A549 (cell line): ENCODE results near the gene SCGB3A2.

ENCODE experiments used
- EHMT2 ChIP-seq: fragments of 200-600 bp; sonication (generic); IDR thresholded peaks from 2 replicates; pipeline ENCODE4 v1.6.1; 2016; ENCODE audit warnings: antibody characterized with exemption, low read depth, mild to moderate bottlenecking, moderate library complexity
- HDAC2 ChIP-seq: fragments of 200-600 bp; sonication (generic); IDR thresholded peaks from 2 replicates; pipeline ENCODE4 v1.6.1; 2016
- HOXA7 ChIP-seq: fragments of 250-450 bp; sonication (Bioruptor Pico); IDR thresholded peaks from 2 replicates; pipeline ENCODE4 v1.5.0; 2020; ENCODE audit warnings: mild to moderate bottlenecking, moderate library complexity
- MAFK ChIP-seq: fragments of 450-650 bp; IDR thresholded peaks from 2 replicates; pipeline ENCODE4 v1.6.1; 2014; ENCODE audit not compliant: partially characterized antibody
- NPAS2 ChIP-seq: fragments of 250-450 bp; sonication (Bioruptor Pico); IDR thresholded peaks from 2 replicates; pipeline ENCODE4 v1.8.0; 2022; ENCODE audit warnings: mild to moderate bottlenecking, moderate library complexity, borderline replicate concordance
- NR3C1 ChIP-seq: fragments of >200 bp; sonication (Bioruptor Twin); formaldehyde crosslinking; IDR thresholded peaks from 3 replicates; pipeline ENCODE4 v1.6.1; 2017
- PHF8 ChIP-seq: fragments of 200-600 bp; sonication (generic); IDR thresholded peaks from 2 replicates; pipeline ENCODE4 v1.6.1; 2016; ENCODE audit warnings: low read depth, mild to moderate bottlenecking, antibody characterized with exemption, moderate library complexity, borderline replicate concordance
- POLR2A ChIP-seq: IDR thresholded peaks from 2 replicates; pipeline ENCODE4 v1.6.1; 2012; ENCODE audit warnings: mild to moderate bottlenecking, low read length
- RCOR1 ChIP-seq: fragments of 150-350 bp; IDR thresholded peaks from 2 replicates; pipeline ENCODE4 v1.6.1; 2014; ENCODE audit warnings: antibody characterized with exemption, low read length, low read depth
- REST ChIP-seq: fragments of 200-600 bp; sonication (generic); IDR thresholded peaks from 2 replicates; pipeline ENCODE4 v1.6.1; 2016; ENCODE audit warnings: antibody characterized with exemption, mild to moderate bottlenecking, moderate library complexity
- TF ChIP-seq, protein P1 (sequence below): fragments of >200 bp; sonication (Bioruptor Twin); formaldehyde crosslinking; IDR thresholded peaks from 3 replicates; pipeline ENCODE4 v1.5.1; 2016
- TF ChIP-seq, protein P2 (sequence below): IDR thresholded peaks from 2 replicates; pipeline ENCODE4 v1.6.1; 2012
- TF ChIP-seq, protein P3 (sequence below): IDR thresholded peaks from 2 replicates; pipeline ENCODE4 v1.6.1; 2012

- TF ChIP-seq, protein P1, sequence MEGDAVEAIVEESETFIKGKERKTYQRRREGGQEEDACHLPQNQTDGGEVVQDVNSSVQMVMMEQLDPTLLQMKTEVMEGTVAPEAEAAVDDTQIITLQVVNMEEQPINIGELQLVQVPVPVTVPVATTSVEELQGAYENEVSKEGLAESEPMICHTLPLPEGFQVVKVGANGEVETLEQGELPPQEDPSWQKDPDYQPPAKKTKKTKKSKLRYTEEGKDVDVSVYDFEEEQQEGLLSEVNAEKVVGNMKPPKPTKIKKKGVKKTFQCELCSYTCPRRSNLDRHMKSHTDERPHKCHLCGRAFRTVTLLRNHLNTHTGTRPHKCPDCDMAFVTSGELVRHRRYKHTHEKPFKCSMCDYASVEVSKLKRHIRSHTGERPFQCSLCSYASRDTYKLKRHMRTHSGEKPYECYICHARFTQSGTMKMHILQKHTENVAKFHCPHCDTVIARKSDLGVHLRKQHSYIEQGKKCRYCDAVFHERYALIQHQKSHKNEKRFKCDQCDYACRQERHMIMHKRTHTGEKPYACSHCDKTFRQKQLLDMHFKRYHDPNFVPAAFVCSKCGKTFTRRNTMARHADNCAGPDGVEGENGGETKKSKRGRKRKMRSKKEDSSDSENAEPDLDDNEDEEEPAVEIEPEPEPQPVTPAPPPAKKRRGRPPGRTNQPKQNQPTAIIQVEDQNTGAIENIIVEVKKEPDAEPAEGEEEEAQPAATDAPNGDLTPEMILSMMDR = no peak
- no peak for TF ChIP-seq PHF8
- TF ChIP-seq, protein P2, sequence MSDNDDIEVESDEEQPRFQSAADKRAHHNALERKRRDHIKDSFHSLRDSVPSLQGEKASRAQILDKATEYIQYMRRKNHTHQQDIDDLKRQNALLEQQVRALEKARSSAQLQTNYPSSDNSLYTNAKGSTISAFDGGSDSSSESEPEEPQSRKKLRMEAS = no peak
- no peak for TF ChIP-seq EHMT2
- no peak for TF ChIP-seq HDAC2
- TF ChIP-seq HOXA7 (CRISPR knock-in tag) = no peak
- TF ChIP-seq POLR2A = no peak
- no peak for TF ChIP-seq NPAS2
- no peak for TF ChIP-seq NR3C1
- TF ChIP-seq REST = no peak
- no peak for TF ChIP-seq MAFK
- TF ChIP-seq RCOR1 = no peak
- TF ChIP-seq, protein P3, sequence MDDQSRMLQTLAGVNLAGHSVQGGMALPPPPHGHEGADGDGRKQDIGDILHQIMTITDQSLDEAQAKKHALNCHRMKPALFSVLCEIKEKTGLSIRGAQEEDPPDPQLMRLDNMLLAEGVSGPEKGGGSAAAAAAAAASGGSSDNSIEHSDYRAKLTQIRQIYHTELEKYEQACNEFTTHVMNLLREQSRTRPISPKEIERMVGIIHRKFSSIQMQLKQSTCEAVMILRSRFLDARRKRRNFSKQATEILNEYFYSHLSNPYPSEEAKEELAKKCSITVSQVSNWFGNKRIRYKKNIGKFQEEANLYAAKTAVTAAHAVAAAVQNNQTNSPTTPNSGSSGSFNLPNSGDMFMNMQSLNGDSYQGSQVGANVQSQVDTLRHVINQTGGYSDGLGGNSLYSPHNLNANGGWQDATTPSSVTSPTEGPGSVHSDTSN = no peak
These were observed 33.5 kb downstream of the SCGB3A2 start for GRCh38 chr5:147912011-147912410.
